B cell (primary cell): ENCODE data around the gene GSDME. TPM values are rescaled to one million over a fixed set of nuclear protein-coding genes. Genes with fewer than 3 reads are reported as not detected.

Experiments used
- ATAC-seq: fragments of 200-7000 bp; cut with Tn5 transposase; one replicate; pipeline ENCODE4 v1.10.0; 2021; ENCODE audit warnings: low read depth, mild to moderate bottlenecking, moderate number of reproducible peaks, moderate library complexity
- CTCF ChIA-PET: fragments of 350-600 bp; sonication (Branson Sonifier 250); formaldehyde crosslinking; loops from one replicate; lab custom pipeline; 2021; ENCODE audit warnings: antibody characterized with exemption, inconsistent platforms; lab: Charles Lee
- POLR2A ChIA-PET: fragments of 350-600 bp; sonication (Branson Sonifier 250); formaldehyde crosslinking; loops from one replicate; lab custom pipeline; 2021; ENCODE audit warnings: antibody characterized with exemption; lab: Charles Lee
- DNase-seq: peaks from one replicate; pipeline ENCODE4 v3.0.0; 2013
- H2AFZ ChIP-seq: 2 replicates; pipeline ENCODE4 v1.6.1; 2012; ENCODE audit warnings: mild to moderate bottlenecking, low read depth, low read length; ENCODE audit not compliant: insufficient read depth, poor library complexity, severe bottlenecking
- H3K27ac ChIP-seq, 2 donors: 1 replicate in 1 of 2; 2 replicates in 1 of 2; pipeline ENCODE4 v1.5.1; 2012 to 2013; ENCODE audit warnings: low read length in 2 of 2, mild to moderate bottlenecking in 2 of 2, moderate library complexity in 1 of 2
- H3K27me3 ChIP-seq, 4 experiments: fragments of 200-600 bp in 1 of 4; sonication (generic) in 1 of 4; replicated peaks in 1 of 4; 1 replicate in 2 of 4; 2 replicates in 2 of 4; pipeline versions ENCODE4 v1.6.1 to v1.7.0; 2013 to 2016; ENCODE audit warnings: low read length in 3 of 4, mild to moderate bottlenecking in 2 of 4, mixed read lengths in 1 of 4, moderate library complexity in 1 of 4; ENCODE audit not compliant: insufficient read depth in 4 of 4, control insufficient read depth in 3 of 4; ENCODE audit errors: control extremely low read depth in 1 of 4
- H3K36me3 ChIP-seq, 2 experiments: replicated peaks in 1 of 2; 1 replicate in 1 of 2; 2 replicates in 1 of 2; pipeline versions ENCODE4 v1.6.1 to v1.7.1; 2013; ENCODE audit warnings: low read length in 1 of 2; ENCODE audit not compliant: insufficient read depth in 2 of 2, control insufficient read depth in 1 of 2; ENCODE audit errors: control extremely low read depth in 1 of 2, extremely low read depth in 1 of 2
- H3K4me1 ChIP-seq, 2 donors: fragments of 200-600 bp in 1 of 2; sonication (generic) in 1 of 2; 1 replicate in 1 of 2; 2 replicates in 1 of 2; pipeline versions ENCODE4 v1.5.1 to v1.6.1; 2013 to 2017; ENCODE audit warnings: low read length in 2 of 2; ENCODE audit not compliant: control insufficient read depth in 2 of 2, insufficient read depth in 2 of 2
- H3K4me2 ChIP-seq: replicated peaks from 2 replicates; pipeline ENCODE3; 2012; ENCODE audit warnings: mild to moderate bottlenecking, low read depth, low read length; ENCODE audit not compliant: poor library complexity, severe bottlenecking
- H3K4me3 ChIP-seq, 5 experiments: fragments of 200-600 bp in 1 of 5; sonication (generic) in 1 of 5; 1 replicate in 3 of 5; 2 replicates in 2 of 5; pipeline versions ENCODE4 v1.5.1 to v1.7.0; 2011 to 2016; ENCODE audit warnings: low read length in 4 of 5, mild to moderate bottlenecking in 4 of 5, low read depth in 2 of 5, control low read depth in 1 of 5, moderate library complexity in 1 of 5; ENCODE audit not compliant: insufficient read depth in 1 of 5; ENCODE audit errors: control extremely low read depth in 1 of 5, extremely low read depth in 1 of 5
- H3K79me2 ChIP-seq: fragments of 200-600 bp; sonication (generic); one replicate; pipeline ENCODE4 v1.6.0; 2016; ENCODE audit warnings: low read length; ENCODE audit not compliant: control insufficient read depth, insufficient read depth
- H3K9ac ChIP-seq: fragments of 200-600 bp; sonication (generic); 2 replicates; pipeline ENCODE4 v1.6.1; 2017; ENCODE audit warnings: mild to moderate bottlenecking, low read length, moderate library complexity
- H3K9me3 ChIP-seq, 3 donors: one replicate each; pipeline versions ENCODE4 v1.6.1 to v1.7.1; 2013; ENCODE audit warnings: low read length in 2 of 3; ENCODE audit not compliant: control insufficient read depth in 2 of 3, insufficient read depth in 1 of 3; ENCODE audit errors: control extremely low read depth in 1 of 3
- H4K20me1 ChIP-seq: 2 replicates; pipeline ENCODE4 v1.6.0; 2012; ENCODE audit warnings: mild to moderate bottlenecking, low read length; ENCODE audit not compliant: insufficient read depth, control insufficient read depth, poor library complexity, severe bottlenecking
- H3K27ac Mint-ChIP-seq: one replicate; pipeline ENCODE4 v1.8.0; 2021; ENCODE audit warnings: mixed read lengths
- H3K27me3 Mint-ChIP-seq: one replicate; pipeline ENCODE4 v1.8.0; 2021; ENCODE audit warnings: mixed read lengths
- H3K4me1 Mint-ChIP-seq: one replicate; pipeline ENCODE4 v1.8.0; 2021; ENCODE audit warnings: mixed read lengths
- H3K4me3 Mint-ChIP-seq: one replicate; pipeline ENCODE4 v1.8.0; 2021; ENCODE audit warnings: mixed read lengths
- H3K9me3 Mint-ChIP-seq: one replicate; pipeline ENCODE4 v1.8.0; 2022; ENCODE audit warnings: mixed read lengths; ENCODE audit not compliant: insufficient read depth
- EZH2 ChIP-seq: IDR thresholded peaks from 2 replicates; pipeline ENCODE4 v1.6.1; 2012; ENCODE audit warnings: borderline replicate concordance, low read depth, mild to moderate bottlenecking, moderate library complexity, low read length; ENCODE audit not compliant: insufficient read depth, poor library complexity, severe bottlenecking
- WGBS: methylation state at CpG from one replicate; pipeline ENCODE4 v1.1.5; 2013; ENCODE audit warnings: missing lambda C conversion rate; ENCODE audit not compliant: insufficient coverage; 5-methylcytosine and 5-hydroxymethylcytosine counted together
- intact Hi-C: fragments of 100-400 bp; cut with micrococcal nuclease; formaldehyde crosslinking; loops from one replicate; pipeline ENCODE4 v1.10.0; 2022
- polyA plus RNA-seq: library from polyadenylated mRNA; depleted of rRNA; stranded (reverse); fragments of >200 nt; gene quantifications from 2 replicates; pipeline ENCODE4 v1.2.3, GENCODE V29; 2012
- total RNA-seq, 2 donors: library from RNA; stranded (reverse); fragments of 120-200 nt in 1 of 2; gene quantifications; 1 replicate in 1 of 2; 2 replicates in 1 of 2; pipeline versions ENCODE4 v1.2.3 to v1.2.4, GENCODE V29; 2013 to 2022
- TF ChIP-seq, protein P1 (sequence below): fragments of 200-600 bp; IDR thresholded peaks from one replicate; pipeline ENCODE4 v1.8.0; 2022; ENCODE audit warnings: antibody characterized with exemption, mild to moderate bottlenecking

Gene GSDME
- total and polyA plus RNA-seq, 2 donors (not counting 1 experiment from before 2014, with no cell fraction given): 7.0 to 11.9 TPM

DNA sequence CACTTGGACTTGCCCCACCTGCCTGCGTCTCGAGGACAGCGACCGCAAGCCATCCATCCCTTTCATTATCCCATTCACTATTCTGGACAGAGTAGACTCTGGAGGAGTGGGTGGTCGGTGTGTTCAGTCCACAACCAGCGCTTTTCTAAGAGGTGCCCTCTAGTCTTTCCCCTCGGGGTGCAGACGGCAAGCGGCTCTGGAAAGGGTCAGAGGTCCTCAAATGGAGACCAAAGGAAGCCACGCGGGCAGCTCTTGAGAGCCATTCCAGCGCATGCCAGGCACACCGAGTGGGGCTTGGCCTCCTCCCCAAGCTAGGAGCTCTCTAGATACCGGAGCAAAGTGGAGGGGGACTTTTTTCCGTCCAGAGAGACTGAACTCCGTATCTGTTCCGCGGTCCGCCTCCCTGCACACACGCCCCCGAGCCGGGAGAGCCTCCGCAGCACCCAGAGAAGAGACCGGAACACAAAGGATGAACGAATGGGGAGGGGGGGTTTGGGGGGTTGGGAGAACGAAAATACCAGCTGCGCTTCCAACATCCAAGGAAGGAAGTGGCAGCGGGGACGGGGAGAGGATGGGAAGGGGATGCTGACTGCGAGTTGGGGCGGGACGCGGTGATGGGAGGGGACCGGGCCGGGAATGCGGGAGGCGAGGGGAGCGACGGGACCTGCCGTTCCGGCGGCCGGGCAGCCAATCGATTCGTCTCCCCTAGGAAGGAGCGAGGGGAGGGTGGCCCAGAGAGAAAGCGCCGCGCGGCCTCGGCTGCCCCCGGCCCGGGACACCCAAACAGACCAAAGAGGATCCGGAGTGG is 515 bp downstream of the GSDME start:
- peak overlapping the region; percentile 70 for H3K9ac ChIP-seq
- peak overlapping the region; percentile 67 for H3K27ac Mint-ChIP-seq
- H3K27me3 ChIP-seq: peaks cover 0 to 50% (median 31%) of the 10 kb centered on the region in 4 experiments

More for the DNA sequence above, 515 bp downstream of the GSDME start:
- H3K4me1 ChIP-seq: peaks cover 16 to 19% of the 10 kb centered on the region in 2 donors
- POLR2A ChIA-PET: interaction anchor here (0.7 to 1.2 kb wide), 2 partner anchors 77 to 1186 kb away, joined by 3 to 10 read pairs; no protein-coding TSS in a partner anchor
- intact Hi-C loops: loop anchor here (1.0 kb wide), 1 partner anchor 36 kb away; no protein-coding TSS in a partner anchor
- WGBS: 7% methylated on average over 54 of the region's 54 CpGs
- H4K20me1 ChIP-seq: no peaks in the 10 kb centered on the region
- H3K36me3 ChIP-seq: no peaks in the 10 kb centered on the region
- peak overlapping the region; percentile 90 for H3K4me2 ChIP-seq
- CTCF ChIA-PET: interaction anchor here (1.1 to 1.9 kb wide), 6 partner anchors 8 to 337 kb away, joined by 3 to 6 read pairs (median 4); no protein-coding TSS in a partner anchor
- ATAC-seq (peak; percentile 3), DNase-seq (peak; percentile 37)
- Mint-ChIP-seq H3K27me3 (peaks cover 42% of the 10 kb centered on the region), H3K9me3 (no peaks in the 10 kb centered on the region), H3K4me3 (peak overlapping the region; percentile 92), H3K4me1 (peaks cover 27% of the 10 kb centered on the region)
- H3K9me3 ChIP-seq: peaks cover 0 to 3% (median 0%) of the 10 kb centered on the region in 3 donors
- H3K79me2 ChIP-seq: no peaks in the 10 kb centered on the region
- TF ChIP-seq, protein P1, sequence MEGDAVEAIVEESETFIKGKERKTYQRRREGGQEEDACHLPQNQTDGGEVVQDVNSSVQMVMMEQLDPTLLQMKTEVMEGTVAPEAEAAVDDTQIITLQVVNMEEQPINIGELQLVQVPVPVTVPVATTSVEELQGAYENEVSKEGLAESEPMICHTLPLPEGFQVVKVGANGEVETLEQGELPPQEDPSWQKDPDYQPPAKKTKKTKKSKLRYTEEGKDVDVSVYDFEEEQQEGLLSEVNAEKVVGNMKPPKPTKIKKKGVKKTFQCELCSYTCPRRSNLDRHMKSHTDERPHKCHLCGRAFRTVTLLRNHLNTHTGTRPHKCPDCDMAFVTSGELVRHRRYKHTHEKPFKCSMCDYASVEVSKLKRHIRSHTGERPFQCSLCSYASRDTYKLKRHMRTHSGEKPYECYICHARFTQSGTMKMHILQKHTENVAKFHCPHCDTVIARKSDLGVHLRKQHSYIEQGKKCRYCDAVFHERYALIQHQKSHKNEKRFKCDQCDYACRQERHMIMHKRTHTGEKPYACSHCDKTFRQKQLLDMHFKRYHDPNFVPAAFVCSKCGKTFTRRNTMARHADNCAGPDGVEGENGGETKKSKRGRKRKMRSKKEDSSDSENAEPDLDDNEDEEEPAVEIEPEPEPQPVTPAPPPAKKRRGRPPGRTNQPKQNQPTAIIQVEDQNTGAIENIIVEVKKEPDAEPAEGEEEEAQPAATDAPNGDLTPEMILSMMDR: no peak
- TF ChIP-seq EZH2: peak; percentile 46
- H3K27ac ChIP-seq: no peak overlapping the region
- H3K4me3 ChIP-seq: peak overlapping the region; percentile 17 to 84 (median 54)
- H2AFZ ChIP-seq: peak overlapping the region; percentile 80
